Measurements from ENCODE around the gene SPRTN. TPM values are rescaled to one million over a fixed set of nuclear protein-coding genes. Genes with fewer than 3 reads are reported as not detected.
A peak's percentile ranks its signal among the peaks of the same experiment; 100 is the strongest.
"Not testable (repeated sequence)": the region's sequence is repeated elsewhere in the genome, so short reads cannot be mapped to it uniquely, and the experiment has no call there.

SPRTN gene
- total and polyA plus RNA-seq, 2 donors = 8.4 to 14.0 TPM

GRCh38 chr1:231347961-231348360, 9.9 kb downstream of the SPRTN start:
- Histone ChIP-seq H3K4me1 (ENCODE audit: control insufficient read depth in 2 of 2, insufficient read depth in 2 of 2, low read length in 2 of 2) (no peaks in the 10 kb centered on the region), H3K27ac (ENCODE audit: low read depth in 1 of 2, low read length in 1 of 2) (no peak overlapping the region), H3K4me3 (ENCODE audit: low read length in 2 of 2) (no peak overlapping the region), H3K27me3 (ENCODE audit: control insufficient read depth in 2 of 2, insufficient read depth in 1 of 2, low read length in 1 of 2) (no peaks in the 10 kb centered on the region), H3K9me3 (ENCODE audit: control insufficient read depth in 2 of 2, insufficient read depth in 1 of 2, low read length in 1 of 2) (no peaks in the 10 kb centered on the region), H3K36me3 (ENCODE audit: control insufficient read depth in 2 of 2, insufficient read depth in 2 of 2, low read length in 1 of 2) (peaks cover 19 to 40% of the 10 kb centered on the region in 2 donors)
- WGBS = 97% methylated on average over 4 of the region's 4 CpGs
- DNase-seq (ENCODE audit: low read depth in 6 of 9, low spot score in 9 of 9) = no peak

GRCh38 chr1:231348442-231348841, 10.3 kb downstream of the SPRTN start:
- peaks cover 17 to 42% of the 10 kb centered on the region in 2 donors for H3K36me3 ChIP-seq (ENCODE audit: control insufficient read depth in 2 of 2, insufficient read depth in 2 of 2, low read length in 1 of 2)
- DNase-seq (ENCODE audit: low read depth in 6 of 9, low spot score in 9 of 9) = no peak
- WGBS = 98% methylated on average over 4 of the region's 4 CpGs
- no peaks in the 10 kb centered on the region for H3K4me1 ChIP-seq (ENCODE audit: control insufficient read depth in 2 of 2, insufficient read depth in 2 of 2, low read length in 2 of 2)
- no peak overlapping the region for H3K27ac ChIP-seq (ENCODE audit: low read depth in 1 of 2, low read length in 1 of 2)
- H3K4me3 ChIP-seq (ENCODE audit: low read length in 2 of 2) = no peak overlapping the region
- no peaks in the 10 kb centered on the region for H3K9me3 ChIP-seq (ENCODE audit: control insufficient read depth in 2 of 2, insufficient read depth in 1 of 2, low read length in 1 of 2)
- no peaks in the 10 kb centered on the region for H3K27me3 ChIP-seq (ENCODE audit: control insufficient read depth in 2 of 2, insufficient read depth in 1 of 2, low read length in 1 of 2)

DNA sequence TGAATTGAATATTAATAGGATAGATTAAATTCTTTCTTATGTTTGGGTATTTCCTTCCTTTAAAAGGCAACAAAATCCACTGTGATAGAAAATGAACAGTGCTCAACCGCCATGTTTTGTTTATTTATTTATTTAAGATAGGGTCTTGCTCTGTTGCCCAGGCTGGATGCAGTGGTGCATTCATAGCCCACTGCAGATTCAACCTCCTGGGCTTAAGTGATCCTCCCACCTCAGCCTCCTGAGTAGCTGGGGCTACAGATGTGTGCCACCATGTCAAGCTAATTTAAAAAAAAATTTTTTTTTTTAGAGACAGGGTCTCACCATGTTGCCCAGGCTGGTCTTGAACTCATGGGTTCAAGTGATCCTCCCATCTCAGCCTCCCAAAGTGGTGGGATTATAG, 10.8 kb downstream of the SPRTN start:
- DNase-seq (ENCODE audit: low read depth in 6 of 9, low spot score in 9 of 9); H3K4me1 ChIP-seq (ENCODE audit: control insufficient read depth in 2 of 2, insufficient read depth in 2 of 2, low read length in 2 of 2); H3K27me3 ChIP-seq (ENCODE audit: control insufficient read depth in 2 of 2, insufficient read depth in 1 of 2, low read length in 1 of 2); H3K4me3 ChIP-seq (ENCODE audit: low read length in 2 of 2); H3K9me3 ChIP-seq (ENCODE audit: control insufficient read depth in 2 of 2, insufficient read depth in 1 of 2, low read length in 1 of 2); H3K27ac ChIP-seq (ENCODE audit: low read depth in 1 of 2, low read length in 1 of 2): not testable (repeated sequence)
- peaks cover 14 to 40% of the 10 kb centered on the region in 2 donors for H3K36me3 ChIP-seq (ENCODE audit: control insufficient read depth in 2 of 2, insufficient read depth in 2 of 2, low read length in 1 of 2)
- 98% methylated on average over 1 of the region's 1 CpG for WGBS

GRCh38 chr1:231351816-231352215, 13.7 kb downstream of the SPRTN start:
- no peaks in the 10 kb centered on the region for H3K27me3 ChIP-seq (ENCODE audit: control insufficient read depth in 2 of 2, insufficient read depth in 1 of 2, low read length in 1 of 2)
- H3K4me1 ChIP-seq (ENCODE audit: control insufficient read depth in 2 of 2, insufficient read depth in 2 of 2, low read length in 2 of 2) = no peaks in the 10 kb centered on the region
- no peaks in the 10 kb centered on the region for H3K9me3 ChIP-seq (ENCODE audit: control insufficient read depth in 2 of 2, insufficient read depth in 1 of 2, low read length in 1 of 2)
- H3K4me3 ChIP-seq (ENCODE audit: low read length in 2 of 2) = no peak overlapping the region
- DNase-seq (ENCODE audit: low read depth in 6 of 9, low spot score in 9 of 9) = no peak
- no peak overlapping the region for H3K27ac ChIP-seq (ENCODE audit: low read depth in 1 of 2, low read length in 1 of 2)
- H3K36me3 ChIP-seq (ENCODE audit: control insufficient read depth in 2 of 2, insufficient read depth in 2 of 2, low read length in 1 of 2) = peaks cover 14 to 40% of the 10 kb centered on the region in 2 donors
- 97% methylated on average over 2 of the region's 2 CpGs for WGBS

- DNase-seq (ENCODE audit: low read depth in 6 of 9, low spot score in 9 of 9) = no peak
- WGBS = 91% methylated on average over 2 of the region's 2 CpGs
- H3K27ac ChIP-seq (ENCODE audit: low read depth in 1 of 2, low read length in 1 of 2) = no peak overlapping the region
- no peaks in the 10 kb centered on the region for H3K9me3 ChIP-seq (ENCODE audit: control insufficient read depth in 2 of 2, insufficient read depth in 1 of 2, low read length in 1 of 2)
- no peaks in the 10 kb centered on the region for H3K27me3 ChIP-seq (ENCODE audit: control insufficient read depth in 2 of 2, insufficient read depth in 1 of 2, low read length in 1 of 2)
- H3K4me1 ChIP-seq (ENCODE audit: control insufficient read depth in 2 of 2, insufficient read depth in 2 of 2, low read length in 2 of 2) = no peaks in the 10 kb centered on the region
- H3K36me3 ChIP-seq (ENCODE audit: control insufficient read depth in 2 of 2, insufficient read depth in 2 of 2, low read length in 1 of 2) = peaks cover 8 to 33% of the 10 kb centered on the region in 2 donors
- no peak overlapping the region for H3K4me3 ChIP-seq (ENCODE audit: low read length in 2 of 2)
Measured at GRCh38 chr1:231353086-231353485, 15.0 kb downstream of the SPRTN start.

GRCh38 chr1:231354330-231355020, 16.4 kb downstream of the SPRTN start:
- no peaks in the 10 kb centered on the region for H3K4me1 ChIP-seq (ENCODE audit: control insufficient read depth in 2 of 2, insufficient read depth in 2 of 2, low read length in 2 of 2)
- H3K27me3 ChIP-seq (ENCODE audit: control insufficient read depth in 2 of 2, insufficient read depth in 1 of 2, low read length in 1 of 2) = no peaks in the 10 kb centered on the region
- WGBS = 97% methylated on average over 5 of the region's 5 CpGs
- peaks cover 6 to 26% of the 10 kb centered on the region in 2 donors for H3K36me3 ChIP-seq (ENCODE audit: control insufficient read depth in 2 of 2, insufficient read depth in 2 of 2, low read length in 1 of 2)
- no peaks in the 10 kb centered on the region for H3K9me3 ChIP-seq (ENCODE audit: control insufficient read depth in 2 of 2, insufficient read depth in 1 of 2, low read length in 1 of 2)
- no peak for DNase-seq (ENCODE audit: low read depth in 6 of 9, low spot score in 9 of 9)
- no peak overlapping the region for H3K27ac ChIP-seq (ENCODE audit: low read depth in 1 of 2, low read length in 1 of 2)
- H3K4me3 ChIP-seq (ENCODE audit: low read length in 2 of 2) = no peak overlapping the region

GRCh38 chr1:231355171-231355570, 17.1 kb downstream of the SPRTN start:
- Histone ChIP-seq H3K9me3 (ENCODE audit: control insufficient read depth in 2 of 2, insufficient read depth in 1 of 2, low read length in 1 of 2) (no peaks in the 10 kb centered on the region), H3K36me3 (ENCODE audit: control insufficient read depth in 2 of 2, insufficient read depth in 2 of 2, low read length in 1 of 2) (peaks cover 6 to 22% of the 10 kb centered on the region in 2 donors), H3K4me3 (ENCODE audit: low read length in 2 of 2) (no peak overlapping the region), H3K4me1 (ENCODE audit: control insufficient read depth in 2 of 2, insufficient read depth in 2 of 2, low read length in 2 of 2) (no peaks in the 10 kb centered on the region), H3K27ac (ENCODE audit: low read depth in 1 of 2, low read length in 1 of 2) (no peak overlapping the region), H3K27me3 (ENCODE audit: control insufficient read depth in 2 of 2, insufficient read depth in 1 of 2, low read length in 1 of 2) (no peaks in the 10 kb centered on the region)
- no peak for DNase-seq (ENCODE audit: low read depth in 6 of 9, low spot score in 9 of 9)
- 94% methylated on average over 3 of the region's 3 CpGs for WGBS

DNA sequence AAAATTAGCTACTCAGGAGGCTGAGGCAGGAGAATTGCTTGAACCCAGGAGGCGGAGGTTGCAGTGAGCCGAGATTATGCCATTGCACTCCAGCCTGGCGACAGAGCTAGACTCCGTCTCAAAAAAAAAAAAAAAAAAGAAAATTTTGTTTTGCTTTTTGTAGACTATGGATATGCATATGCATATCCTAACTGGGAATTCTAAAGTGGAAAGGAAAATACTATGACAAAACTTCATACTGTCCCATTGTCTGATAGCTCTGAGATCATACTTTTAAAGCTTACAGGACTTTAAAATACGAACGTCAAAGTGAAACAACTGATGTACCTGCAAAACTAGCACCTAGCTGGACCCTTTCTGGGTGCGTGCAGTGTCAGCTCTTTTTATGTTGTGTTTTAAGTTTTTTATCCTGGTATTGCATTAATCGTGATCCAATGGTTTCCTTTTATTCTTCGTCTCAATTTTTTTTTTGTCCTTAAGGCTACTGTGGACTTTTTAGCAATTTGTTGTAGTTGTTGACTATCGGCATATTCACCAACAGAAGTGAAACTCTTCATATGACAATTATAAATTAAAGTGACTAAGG, 19.2 kb downstream of the SPRTN start:
- H3K9me3 ChIP-seq (ENCODE audit: control insufficient read depth in 2 of 2, insufficient read depth in 1 of 2, low read length in 1 of 2) = no peaks in the 10 kb centered on the region
- H3K27ac ChIP-seq (ENCODE audit: low read depth in 1 of 2, low read length in 1 of 2) = no peak overlapping the region
- 87% methylated on average over 10 of the region's 10 CpGs for WGBS
- no peak overlapping the region for H3K4me3 ChIP-seq (ENCODE audit: low read length in 2 of 2)
- H3K36me3 ChIP-seq (ENCODE audit: control insufficient read depth in 2 of 2, insufficient read depth in 2 of 2, low read length in 1 of 2) = peaks cover 8 to 15% of the 10 kb centered on the region in 2 donors
- H3K27me3 ChIP-seq (ENCODE audit: control insufficient read depth in 2 of 2, insufficient read depth in 1 of 2, low read length in 1 of 2) = no peaks in the 10 kb centered on the region
- DNase-seq (ENCODE audit: low read depth in 6 of 9, low spot score in 9 of 9) = no peak
- H3K4me1 ChIP-seq (ENCODE audit: control insufficient read depth in 2 of 2, insufficient read depth in 2 of 2, low read length in 2 of 2) = no peaks in the 10 kb centered on the region

DNA sequence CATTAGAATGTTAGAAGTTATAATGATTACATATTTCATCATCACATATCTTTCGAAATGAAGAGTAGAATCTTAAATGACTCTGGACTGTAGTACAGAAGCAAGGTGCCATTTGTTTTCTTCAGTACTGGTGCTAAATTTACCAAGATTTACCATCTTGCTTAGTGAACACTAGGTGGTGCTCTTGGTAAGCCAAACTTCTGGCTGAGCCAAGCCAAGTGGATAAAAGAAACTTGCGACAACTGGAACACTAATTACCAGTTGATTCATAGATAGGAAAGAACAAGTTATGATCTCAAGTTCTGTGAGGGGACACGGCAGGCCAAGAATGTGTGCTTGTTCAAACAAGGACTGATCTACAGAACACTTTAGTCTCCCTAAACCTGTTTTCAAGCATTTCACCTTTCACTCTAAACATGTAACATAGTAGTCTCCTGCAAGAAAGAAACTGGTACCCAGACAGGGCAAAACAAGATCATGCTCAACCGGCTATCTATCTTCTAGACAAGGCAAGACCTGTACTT, 19.8 kb downstream of the SPRTN start:
- DNase-seq (ENCODE audit: low read depth in 6 of 9, low spot score in 9 of 9) = peak in 6 of 9 donors; percentile 19 to 69 (median 32)
- Histone ChIP-seq H3K4me3 (ENCODE audit: low read length in 2 of 2) (no peak overlapping the region), H3K4me1 (ENCODE audit: control insufficient read depth in 2 of 2, insufficient read depth in 2 of 2, low read length in 2 of 2) (no peaks in the 10 kb centered on the region), H3K36me3 (ENCODE audit: control insufficient read depth in 2 of 2, insufficient read depth in 2 of 2, low read length in 1 of 2) (peaks cover 8 to 9% of the 10 kb centered on the region in 2 donors), H3K9me3 (ENCODE audit: control insufficient read depth in 2 of 2, insufficient read depth in 1 of 2, low read length in 1 of 2) (no peaks in the 10 kb centered on the region), H3K27me3 (ENCODE audit: control insufficient read depth in 2 of 2, insufficient read depth in 1 of 2, low read length in 1 of 2) (no peaks in the 10 kb centered on the region), H3K27ac (ENCODE audit: low read depth in 1 of 2, low read length in 1 of 2) (no peak overlapping the region)
- WGBS = 44% methylated on average over 4 of the region's 4 CpGs
